Endometrial microvascular endothelial cells (primary cell): Measurements from ENCODE around the gene B3GALT6. TPM values are rescaled to one million over a fixed set of nuclear protein-coding genes. Genes with fewer than 3 reads are reported as not detected.
"Not testable (repeated sequence)": the region's sequence is repeated elsewhere in the genome, so short reads cannot be mapped to it uniquely, and the experiment has no call there.

ENCODE experiments used
- in situ Hi-C: cut with HindIII; loops from 2 replicates; pipeline ENCODE4 v1.10.0; 2017; ENCODE audit warnings: low sequenced_read_pairs, low pct_unique_long_range_greater_than_20kb; ENCODE audit errors: inconsistent ontology term
- total RNA-seq: library from RNA; depleted of rRNA; stranded (reverse); fragments of >200 nt; gene quantifications from one replicate; pipeline ENCODE4 v1.2.3, GENCODE V29; 2015; ENCODE audit errors: inconsistent ontology term

Gene B3GALT6
- total RNA-seq, 1 donor from 2014 or later = 23.9 TPM

- in situ Hi-C loops = no loop called here
Measured at GRCh38 chr1:1239614-1240347, 7.7 kb downstream of the B3GALT6 start.

GRCh38 chr1:1240348-1240732 is 8.3 kb downstream of the B3GALT6 start:
- in situ Hi-C loops = no loop called here

DNA sequence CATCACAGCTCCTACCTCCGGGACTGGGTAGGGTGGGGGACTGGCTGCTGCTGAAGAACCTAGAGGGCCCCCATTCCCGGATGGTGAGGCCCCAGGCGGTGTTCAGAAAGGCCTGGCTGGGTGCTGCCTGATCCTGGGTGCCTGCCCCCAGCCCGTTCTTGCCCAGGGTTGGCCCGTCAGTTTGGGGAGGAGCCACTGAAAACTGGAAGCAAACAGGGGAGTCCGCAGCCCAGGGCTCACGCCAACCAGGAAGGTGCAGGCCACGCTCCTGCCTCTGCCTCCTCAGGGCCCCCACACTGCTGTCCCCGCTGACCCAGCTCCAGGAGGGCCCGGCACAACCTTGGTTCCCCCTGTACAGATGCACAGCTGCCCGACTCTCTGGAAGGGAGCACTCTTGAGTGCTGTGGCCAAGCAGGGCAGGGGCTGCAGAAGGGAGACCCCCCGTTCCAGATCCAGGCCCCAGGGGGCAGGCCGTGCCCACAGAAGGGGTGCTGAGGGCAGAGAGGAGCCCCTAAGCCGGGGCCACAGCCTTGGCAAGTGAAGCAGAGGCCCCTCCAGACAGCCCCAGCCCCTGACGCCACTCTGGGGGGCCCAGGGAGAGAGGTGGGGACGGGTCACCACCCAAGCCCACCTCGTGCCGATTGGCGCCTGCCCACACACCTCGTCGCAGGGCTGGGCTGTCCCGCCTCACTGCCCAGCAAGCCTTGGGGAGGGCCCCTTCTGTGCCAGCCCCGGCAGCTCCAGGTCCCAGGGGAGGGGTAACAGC is 9.0 kb downstream of the B3GALT6 start:
- in situ Hi-C loops = no loop called here

GRCh38 chr1:1241588-1242219 is 9.7 kb downstream of the B3GALT6 start:
- in situ Hi-C loops = no loop called here

- in situ Hi-C loops = no loop called here
Measured at GRCh38 chr1:1242461-1243265, 10.6 kb downstream of the B3GALT6 start.

DNA sequence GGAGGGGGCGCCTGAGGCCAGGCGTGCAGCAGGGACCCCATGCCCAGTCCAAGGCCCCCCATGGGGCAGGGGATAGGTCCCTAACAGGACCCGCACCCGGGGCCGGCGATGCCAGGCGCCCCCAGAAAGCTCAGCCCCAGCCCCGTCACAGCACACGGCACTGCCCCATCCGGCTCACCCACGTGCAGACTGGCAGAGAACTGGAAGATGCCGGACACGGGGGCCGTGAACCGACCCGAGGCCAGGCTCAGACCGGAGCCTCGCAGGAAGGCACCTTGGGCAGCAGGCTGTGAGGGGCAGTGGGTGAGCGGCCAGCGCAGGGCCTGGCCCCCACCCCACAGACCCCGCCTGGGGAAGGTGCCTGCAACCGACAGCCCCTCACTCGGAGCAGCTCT is 11.2 kb downstream of the B3GALT6 start:
- in situ Hi-C loops = no loop called here

DNA sequence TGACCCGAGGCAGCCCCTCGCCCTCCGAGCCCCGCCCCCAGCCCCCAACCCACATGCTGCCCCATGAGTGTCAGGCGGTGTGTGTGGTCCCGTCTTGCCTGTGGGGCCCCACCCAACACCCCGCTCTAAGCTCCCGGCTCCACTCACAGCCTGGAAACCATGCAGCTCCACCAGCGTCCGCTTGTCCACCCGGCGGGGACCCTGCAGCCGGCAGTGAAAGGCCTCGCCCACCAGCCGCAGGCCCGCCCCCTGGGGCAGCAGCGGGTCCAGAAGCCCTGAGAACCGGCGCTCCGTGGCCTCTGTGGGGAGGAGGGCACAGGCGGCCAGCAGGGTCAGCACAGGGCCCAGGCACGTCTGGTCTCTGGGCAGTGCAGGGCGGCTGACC is 11.8 kb downstream of the B3GALT6 start:
- in situ Hi-C loops = no loop called here

DNA sequence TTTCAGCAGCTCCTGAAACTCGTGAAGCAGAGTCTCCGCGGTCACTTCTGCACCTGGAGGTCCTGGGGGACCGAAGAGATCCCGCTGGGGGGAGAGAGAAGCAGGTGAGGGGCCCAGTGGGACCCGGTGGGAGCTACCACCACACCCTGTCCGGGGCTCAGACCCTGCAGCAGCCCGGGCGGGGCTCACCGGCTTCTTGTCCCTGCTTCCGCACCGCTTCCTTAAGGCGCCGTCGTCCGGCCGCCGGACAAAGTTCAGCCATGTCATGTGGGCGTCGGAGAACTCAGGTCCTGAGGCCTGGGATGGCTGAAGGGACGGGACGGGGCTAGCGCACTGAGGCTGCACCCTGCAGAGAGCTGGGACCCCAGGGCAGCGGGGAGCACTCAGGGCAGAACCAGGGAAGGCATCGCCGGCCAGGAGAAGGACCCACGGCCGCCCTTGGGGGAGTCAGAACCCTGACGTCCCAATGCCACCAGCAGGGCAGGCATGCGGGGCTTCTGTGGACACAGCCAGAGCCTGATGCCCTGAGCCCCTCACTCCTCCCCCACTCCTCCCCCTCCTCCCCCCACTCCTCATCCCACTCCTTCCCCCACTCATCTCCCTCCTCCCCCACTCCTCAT is 12.3 kb downstream of the B3GALT6 start:
- in situ Hi-C loops = no loop called here

DNA sequence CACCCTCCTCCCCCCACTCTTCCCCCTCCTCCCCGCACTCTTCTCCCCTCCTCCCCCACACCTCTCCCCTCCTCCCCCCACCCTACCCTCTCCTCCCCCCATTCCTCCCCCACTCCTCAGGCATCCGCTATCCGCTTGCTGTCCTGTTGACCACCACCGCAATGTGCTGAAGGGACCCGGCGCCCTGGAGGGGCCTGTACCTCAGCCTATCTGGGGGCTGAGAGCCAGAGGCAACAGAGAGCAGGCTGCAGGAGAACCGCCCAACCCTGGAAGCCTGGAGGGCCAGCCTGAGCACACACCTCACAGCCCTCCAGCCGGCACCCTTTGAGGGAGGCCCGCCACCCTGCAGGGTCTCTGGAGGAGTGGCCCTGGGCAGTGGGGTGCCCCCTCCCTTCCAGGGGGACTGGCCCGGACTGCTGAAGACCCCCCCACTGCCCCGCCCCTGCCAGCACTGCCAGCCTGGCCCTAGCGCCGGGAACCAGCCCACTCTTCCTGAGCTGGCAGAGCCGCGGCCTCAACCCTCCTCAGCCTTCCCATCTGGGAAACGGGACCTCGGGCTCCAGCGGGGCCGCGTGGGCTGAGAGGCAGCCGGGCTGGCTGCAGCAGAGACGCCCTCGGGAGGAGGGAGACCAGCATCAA is 13.3 kb downstream of the B3GALT6 start:
- in situ Hi-C loops = no loop called here

- in situ Hi-C loops = no loop called here
Measured at GRCh38 chr1:1245817-1246576, 14.0 kb downstream of the B3GALT6 start.

DNA sequence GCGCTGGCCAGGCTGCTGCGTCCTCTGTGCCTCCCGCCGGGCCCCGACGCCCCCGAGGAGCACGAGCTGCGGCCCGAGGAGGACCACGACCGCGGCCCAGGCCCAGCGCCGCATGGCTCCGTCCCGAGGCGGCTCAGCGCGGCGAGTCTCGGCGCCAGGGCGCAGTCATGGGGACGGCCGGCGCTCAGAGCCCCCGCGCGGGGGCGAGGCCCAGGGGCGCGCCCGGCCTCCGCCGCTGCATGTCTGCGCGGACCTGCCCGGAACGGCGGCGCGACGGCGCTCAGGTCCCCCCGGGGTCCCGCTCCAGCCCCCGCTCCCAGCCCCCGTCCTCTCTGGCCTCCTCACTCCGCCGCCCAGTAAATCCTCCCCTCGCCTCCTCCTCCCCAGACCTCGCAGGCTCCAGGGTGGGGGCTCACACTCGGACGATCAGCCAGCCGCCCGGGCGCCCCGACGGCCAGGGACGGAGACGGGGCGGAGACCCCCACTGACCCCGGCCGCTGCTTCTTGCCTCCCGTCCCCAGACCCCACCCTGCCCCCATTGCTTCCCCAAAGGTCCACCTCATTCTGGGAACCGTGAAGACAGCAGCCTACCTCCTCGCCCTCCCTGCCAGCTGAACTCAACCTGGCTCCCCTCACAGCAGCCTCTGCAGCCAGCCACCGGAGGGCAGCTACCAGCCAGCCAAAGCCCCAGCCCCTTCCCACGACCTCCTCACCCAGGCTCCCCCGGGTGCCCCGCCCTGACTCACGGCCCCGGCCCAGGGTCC is 14.7 kb downstream of the B3GALT6 start, which contains the start of gene C1QTNF12:
Gene C1QTNF12, minus strand, starts transcription at position 146 of the 764 bp plus-strand sequence. Its CDS starts 32 bp downstream, at position 114.
- in situ Hi-C loops = no loop called here

DNA sequence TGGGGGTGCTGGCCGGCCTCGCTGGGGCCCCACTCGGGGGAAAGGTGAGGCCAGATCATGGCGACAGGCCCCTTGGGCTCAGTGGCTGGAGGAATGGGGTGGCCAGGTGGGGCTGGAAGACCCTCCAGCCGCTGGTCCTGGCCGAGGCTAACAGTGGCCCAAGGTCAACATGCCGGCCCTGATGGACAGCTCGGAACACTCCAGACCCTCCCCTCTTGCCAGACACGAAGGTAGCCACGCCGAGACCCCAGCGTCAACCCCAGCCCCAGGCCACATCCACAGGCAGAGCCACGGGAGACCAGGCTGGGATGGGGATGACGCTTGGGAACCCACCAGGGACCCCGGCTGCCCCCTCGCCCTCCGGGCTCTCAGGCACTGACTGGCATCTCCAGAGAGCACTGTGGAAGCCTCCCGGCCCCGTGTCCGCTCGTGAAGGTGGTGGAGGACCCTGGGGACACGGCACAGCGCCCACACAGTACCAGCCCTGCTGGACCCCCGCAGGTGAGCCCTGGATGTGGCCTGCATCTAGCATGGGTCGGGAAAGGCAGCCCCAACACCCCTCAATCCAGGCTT is 15.4 kb downstream of the B3GALT6 start:
- in situ Hi-C loops = no loop called here

DNA sequence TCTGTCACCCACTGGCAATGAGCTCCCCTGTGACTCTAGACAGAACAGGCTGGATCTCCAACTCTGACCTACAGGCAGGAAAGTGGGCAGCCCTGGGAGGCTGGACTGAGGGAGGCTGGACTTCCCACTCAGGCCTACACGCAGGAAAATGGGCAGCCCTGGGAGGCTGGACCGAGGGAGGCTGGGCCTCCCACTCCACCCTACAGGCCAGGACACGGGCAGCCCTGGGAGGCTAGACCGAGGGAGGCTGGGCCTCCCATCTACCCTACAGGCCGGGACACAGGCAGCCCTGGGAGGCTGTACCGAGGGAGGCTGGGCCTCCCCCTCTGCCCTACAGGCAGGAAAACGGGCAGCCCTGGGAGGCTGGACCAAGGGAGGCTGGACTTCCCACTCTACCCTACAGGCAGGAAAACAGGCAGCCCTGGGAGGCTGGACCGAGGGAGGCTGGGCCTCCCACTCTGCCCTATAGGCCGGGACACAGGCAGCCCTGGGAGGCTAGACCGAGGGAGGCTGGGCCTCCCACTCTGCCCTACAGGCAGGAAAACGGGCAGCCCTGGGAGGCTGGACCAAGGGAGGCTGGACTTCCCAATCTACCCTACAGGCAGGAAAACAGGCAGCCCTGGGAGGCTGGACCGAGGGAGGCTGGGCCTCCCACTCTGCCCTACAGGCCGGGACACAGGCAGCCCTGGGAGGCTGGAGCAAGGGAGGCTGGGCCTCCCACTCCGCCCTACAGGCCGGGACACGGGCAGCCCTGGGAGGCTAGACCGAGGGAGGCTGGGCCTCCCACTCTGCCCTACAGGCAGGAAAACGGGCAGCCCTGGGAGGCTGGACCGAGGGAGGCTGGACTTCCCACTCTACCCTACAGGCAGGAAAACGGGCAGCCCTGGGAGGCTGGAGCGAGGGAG is 16.2 kb downstream of the B3GALT6 start:
- in situ Hi-C loops = not testable (repeated sequence)

DNA sequence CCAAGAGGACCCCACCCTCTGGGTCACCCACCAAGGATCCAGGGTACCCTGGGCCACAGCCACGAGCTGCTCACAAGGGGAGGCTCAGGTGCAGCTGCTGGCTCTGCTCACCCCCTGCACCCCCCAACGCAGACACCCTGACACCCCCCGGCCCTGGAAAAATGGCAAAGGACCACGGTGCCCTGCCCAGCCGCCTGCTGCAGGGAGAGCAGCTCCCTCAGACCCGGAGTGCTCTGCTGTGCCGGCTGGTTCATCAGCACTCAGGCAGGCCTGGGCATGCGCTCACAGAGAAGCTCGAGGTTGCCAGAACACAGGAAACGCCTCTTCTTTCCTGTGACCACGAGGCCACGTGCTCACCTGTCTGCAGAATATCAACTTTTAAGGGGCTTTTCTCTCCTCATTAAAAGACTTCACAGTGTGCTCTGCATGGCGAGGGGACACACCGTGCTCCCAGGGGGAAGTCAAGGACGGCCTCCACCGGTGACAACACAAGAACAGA is 18.8 kb downstream of the B3GALT6 start:
- in situ Hi-C loops = no loop called here

DNA sequence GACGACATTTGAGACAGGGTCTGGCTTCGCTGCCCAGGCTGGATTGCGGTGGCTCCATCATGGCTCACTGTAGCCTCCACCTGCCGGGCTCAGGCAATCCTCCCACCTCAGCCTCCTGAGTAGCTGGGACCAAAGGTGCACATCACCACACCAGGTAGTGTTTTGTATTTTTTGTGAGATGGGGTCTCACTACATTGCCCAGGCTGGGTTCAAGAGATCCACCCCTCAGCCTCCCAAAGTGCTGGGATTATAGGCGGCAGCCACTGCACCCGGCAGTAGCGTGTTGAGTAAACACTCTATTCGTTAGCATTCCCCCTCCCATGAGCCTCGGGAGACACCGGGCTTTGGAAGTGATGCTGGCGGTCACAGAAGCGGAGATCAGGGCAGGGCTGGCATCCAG is 21.3 kb downstream of the B3GALT6 start:
- in situ Hi-C loops = no loop called here
